CD14-positive monocyte (primary cell): ENCODE data around the gene EDEM1. TPM values are rescaled to one million over a fixed set of nuclear protein-coding genes. Genes with fewer than 3 reads are reported as not detected.

Experiments used
- DNase-seq, 3 donors: peaks; one replicate each; pipeline ENCODE4 v3.0.0-alpha.2; 2011 to 2022
- H2AFZ ChIP-seq: 2 replicates; pipeline ENCODE4 v1.6.0; 2012; ENCODE audit warnings: mild to moderate bottlenecking, low read depth, low read length, inconsistent platforms; ENCODE audit not compliant: insufficient read depth, poor library complexity, severe bottlenecking
- H3K27ac ChIP-seq, 2 donors: 1 replicate in 1 of 2; 2 replicates in 1 of 2; pipeline ENCODE4 v1.5.1; 2012 to 2013; ENCODE audit warnings: low read length in 2 of 2, control low read depth in 1 of 2, inconsistent platforms in 1 of 2, low read depth in 1 of 2, mild to moderate bottlenecking in 1 of 2
- H3K27me3 ChIP-seq, 2 donors: one replicate each; pipeline versions ENCODE4 v1.6.0 to v1.6.1; 2011 to 2013; ENCODE audit warnings: low read length in 2 of 2; ENCODE audit not compliant: control insufficient read depth in 2 of 2, insufficient read depth in 2 of 2
- H3K36me3 ChIP-seq, 2 donors: replicated peaks in 1 of 2; 1 replicate in 1 of 2; 2 replicates in 1 of 2; pipeline versions ENCODE4 v1.5.1 to v1.6.1; 2012 to 2013; ENCODE audit warnings: low read length in 2 of 2, control low read depth in 1 of 2, inconsistent platforms in 1 of 2, mild to moderate bottlenecking in 1 of 2; ENCODE audit not compliant: insufficient read depth in 2 of 2, control insufficient read depth in 1 of 2
- H3K4me1 ChIP-seq, 2 donors: 1 replicate in 1 of 2; 2 replicates in 1 of 2; pipeline versions ENCODE4 v1.5.1 to v1.6.1; 2012 to 2013; ENCODE audit warnings: low read length in 2 of 2, control low read depth in 1 of 2, inconsistent platforms in 1 of 2, mild to moderate bottlenecking in 1 of 2, moderate library complexity in 1 of 2; ENCODE audit not compliant: insufficient read depth in 2 of 2, control insufficient read depth in 1 of 2
- H3K4me2 ChIP-seq: replicated peaks from 2 replicates; pipeline ENCODE3; 2012; ENCODE audit warnings: low read length, moderate library complexity, mild to moderate bottlenecking; ENCODE audit not compliant: poor library complexity, severe bottlenecking; ENCODE audit errors: extremely low read depth
- H3K4me3 ChIP-seq, 3 experiments: fragments of 200-600 bp in 1 of 3; sonication (generic) in 1 of 3; replicated peaks in 1 of 3; 1 replicate in 2 of 3; 2 replicates in 1 of 3; pipeline ENCODE4 v1.5.1; 2011 to 2013; ENCODE audit warnings: low read length in 3 of 3, mild to moderate bottlenecking in 3 of 3, control low read depth in 2 of 3, low read depth in 2 of 3, inconsistent platforms in 1 of 3, moderate library complexity in 1 of 3
- H3K79me2 ChIP-seq: 2 replicates; pipeline ENCODE4 v1.6.0; 2012; ENCODE audit warnings: mild to moderate bottlenecking, control low read depth, inconsistent platforms, low read length, moderate library complexity; ENCODE audit not compliant: insufficient read depth
- H3K9ac ChIP-seq: 2 replicates; pipeline ENCODE4 v1.6.0; 2017; ENCODE audit warnings: low read length, mild to moderate bottlenecking; ENCODE audit not compliant: insufficient read depth, poor library complexity, severe bottlenecking
- H3K9me3 ChIP-seq, 2 donors: replicated peaks in 1 of 2; 1 replicate in 1 of 2; 2 replicates in 1 of 2; pipeline versions ENCODE4 v1.5.1 to v1.6.1; 2012 to 2013; ENCODE audit warnings: low read length in 2 of 2, control low read depth in 1 of 2; ENCODE audit not compliant: control insufficient read depth in 1 of 2, insufficient read depth in 1 of 2
- H4K20me1 ChIP-seq: 2 replicates; pipeline ENCODE4 v1.6.0; 2012; ENCODE audit warnings: mild to moderate bottlenecking, low read length, control low read depth, moderate library complexity; ENCODE audit not compliant: insufficient read depth
- H3K27ac Mint-ChIP-seq, 7 donors: one replicate each; pipeline ENCODE4 v1.8.0; 2020; ENCODE audit warnings: mild to moderate bottlenecking in 7 of 7, mixed read lengths in 7 of 7, moderate library complexity in 6 of 7, inconsistent platforms in 2 of 7
- H3K27me3 Mint-ChIP-seq, 3 donors: one replicate each; pipeline ENCODE4 v1.8.0; 2021 to 2022; ENCODE audit warnings: low read depth in 3 of 3, mild to moderate bottlenecking in 3 of 3, mixed read lengths in 3 of 3, moderate library complexity in 3 of 3, inconsistent platforms in 1 of 3
- H3K36me3 Mint-ChIP-seq, 2 donors: one replicate each; pipeline ENCODE4 v1.8.0; 2020; ENCODE audit warnings: mixed read lengths in 2 of 2, inconsistent platforms in 1 of 2, mild to moderate bottlenecking in 1 of 2
- H3K4me1 Mint-ChIP-seq: one replicate; pipeline ENCODE4 v1.8.0; 2020; ENCODE audit warnings: mild to moderate bottlenecking, mixed read lengths
- H3K4me3 Mint-ChIP-seq, 2 donors: one replicate each; pipeline ENCODE4 v1.8.0; 2020; ENCODE audit warnings: mild to moderate bottlenecking in 2 of 2, mixed read lengths in 2 of 2, moderate library complexity in 1 of 2
- H3K9me3 Mint-ChIP-seq, 7 donors: one replicate each; pipeline ENCODE4 v1.8.0; 2020 to 2022; ENCODE audit warnings: mixed read lengths in 7 of 7, mild to moderate bottlenecking in 6 of 7, moderate library complexity in 6 of 7, inconsistent platforms in 2 of 7
- WGBS: methylation state at CpG from one replicate; pipeline ENCODE4 v1.1.5; 2013; ENCODE audit warnings: missing lambda C conversion rate; ENCODE audit not compliant: insufficient coverage; 5-methylcytosine and 5-hydroxymethylcytosine counted together
- intact Hi-C, 2 donors: fragments of 100-400 bp; cut with micrococcal nuclease; formaldehyde crosslinking; loops; one replicate each; pipeline versions ENCODE4 v1.15.0 to v1.15.1; 2023
- polyA plus RNA-seq, 3 donors: library from polyadenylated mRNA; depleted of rRNA in 1 of 3; unstranded in 2 of 3; stranded (reverse) in 1 of 3; fragments of 300-500 nt in 2 of 3; fragments of >200 nt in 1 of 3; fragmentation: Illumina TruSeq in 2 of 3; gene quantifications; 1 replicate in 2 of 3; 2 replicates in 1 of 3; pipeline ENCODE4 v1.2.3, GENCODE V29; 2012 to 2021
- TF ChIP-seq, protein P1 (sequence below): fragments of 200-600 bp; IDR thresholded peaks from one replicate; pipeline ENCODE4 v1.8.0; 2022; ENCODE audit warnings: antibody characterized with exemption, mild to moderate bottlenecking

EDEM1 gene
- polyA plus RNA-seq, 3 donors, result 17.5 to 31.7 (median 23.7) TPM

DNA sequence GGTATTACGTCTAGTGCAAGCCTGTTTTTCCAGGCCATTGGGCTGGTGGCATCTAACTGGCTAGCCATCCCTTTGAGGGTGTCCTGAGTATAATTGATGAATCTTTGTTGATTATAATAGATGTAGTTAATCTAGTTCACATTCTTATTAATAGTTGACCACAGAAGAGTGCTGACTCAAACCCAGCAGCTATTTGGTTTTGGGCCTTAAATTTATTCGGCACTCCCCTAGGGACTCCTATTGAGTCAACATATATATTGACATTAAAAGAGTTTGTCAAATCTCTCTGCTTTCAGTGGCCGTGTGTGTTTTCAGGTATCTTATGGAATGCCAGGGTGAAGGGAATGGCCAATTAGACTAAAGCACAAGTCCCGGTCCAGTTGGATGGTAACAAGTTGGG, 45.7 kb upstream of the EDEM1 start:
- H3K36me3 ChIP-seq, result peaks cover 0 to 11% of the 10 kb centered on the region in 2 donors
- H3K4me2 ChIP-seq, result no peak overlapping the region
- Mint-ChIP-seq H3K4me3 (no peak overlapping the region), H3K9me3 (peaks cover 0 to 1% (median 0%) of the 10 kb centered on the region in 7 donors), H3K27ac (peak overlapping the region in 5 of 7 donors; percentile 73 to 98 (median 97)), H3K36me3 (peaks cover 20 to 39% of the 10 kb centered on the region in 2 donors), H3K27me3 (no peaks in the 10 kb centered on the region), H3K4me1 (peaks cover 79% of the 10 kb centered on the region)
- TF ChIP-seq, protein P1, sequence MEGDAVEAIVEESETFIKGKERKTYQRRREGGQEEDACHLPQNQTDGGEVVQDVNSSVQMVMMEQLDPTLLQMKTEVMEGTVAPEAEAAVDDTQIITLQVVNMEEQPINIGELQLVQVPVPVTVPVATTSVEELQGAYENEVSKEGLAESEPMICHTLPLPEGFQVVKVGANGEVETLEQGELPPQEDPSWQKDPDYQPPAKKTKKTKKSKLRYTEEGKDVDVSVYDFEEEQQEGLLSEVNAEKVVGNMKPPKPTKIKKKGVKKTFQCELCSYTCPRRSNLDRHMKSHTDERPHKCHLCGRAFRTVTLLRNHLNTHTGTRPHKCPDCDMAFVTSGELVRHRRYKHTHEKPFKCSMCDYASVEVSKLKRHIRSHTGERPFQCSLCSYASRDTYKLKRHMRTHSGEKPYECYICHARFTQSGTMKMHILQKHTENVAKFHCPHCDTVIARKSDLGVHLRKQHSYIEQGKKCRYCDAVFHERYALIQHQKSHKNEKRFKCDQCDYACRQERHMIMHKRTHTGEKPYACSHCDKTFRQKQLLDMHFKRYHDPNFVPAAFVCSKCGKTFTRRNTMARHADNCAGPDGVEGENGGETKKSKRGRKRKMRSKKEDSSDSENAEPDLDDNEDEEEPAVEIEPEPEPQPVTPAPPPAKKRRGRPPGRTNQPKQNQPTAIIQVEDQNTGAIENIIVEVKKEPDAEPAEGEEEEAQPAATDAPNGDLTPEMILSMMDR, result no peak
- H3K27me3 ChIP-seq, result no peaks in the 10 kb centered on the region
- no peak overlapping the region for H2AFZ ChIP-seq
- no peaks in the 10 kb centered on the region for H3K9me3 ChIP-seq
- H3K27ac ChIP-seq, result peak overlapping the region in 1 of 2 donors; percentile 94
- peaks cover 100% of the 10 kb centered on the region for H3K79me2 ChIP-seq
- DNase-seq, result no peak
- H3K4me3 ChIP-seq, result no peak overlapping the region
- H4K20me1 ChIP-seq, result peaks cover 100% of the 10 kb centered on the region
- intact Hi-C loops, result loop anchor here in 1 of 2 donors (5.0 kb wide), 1 partner anchor 46 kb away; the partner anchor contains the start of gene EDEM1
- no CpG with 5 or more reads among the region's 4 CpGs for WGBS
- H3K9ac ChIP-seq, result no peak overlapping the region
- peaks cover 82 to 85% of the 10 kb centered on the region in 2 donors for H3K4me1 ChIP-seq

DNA sequence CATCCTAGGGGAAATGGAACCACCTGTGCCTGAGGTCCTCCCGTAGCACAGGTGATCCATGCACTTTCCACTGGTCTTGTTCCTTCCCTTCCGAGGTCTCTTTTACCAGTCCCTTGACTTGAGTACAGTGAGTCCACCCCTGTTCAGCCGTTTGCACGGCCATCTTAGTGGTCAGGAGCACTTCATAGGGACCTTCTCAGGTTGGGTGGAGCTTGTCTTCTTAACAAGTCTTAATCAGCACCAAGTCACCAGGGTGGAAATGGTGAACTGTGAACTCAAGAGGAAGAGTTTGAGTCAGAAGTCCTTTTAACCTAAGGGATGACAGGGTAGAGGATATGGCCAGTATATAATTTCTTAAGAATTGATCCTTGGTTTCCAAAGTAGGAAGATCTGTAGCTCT, 44.0 kb upstream of the EDEM1 start:
- Histone ChIP-seq H3K4me1 (peaks cover 66 to 68% of the 10 kb centered on the region in 2 donors), H3K4me3 (no peak overlapping the region), H3K79me2 (peaks cover 100% of the 10 kb centered on the region), H3K9me3 (no peaks in the 10 kb centered on the region), H3K9ac (no peak overlapping the region), H2AFZ (no peak overlapping the region), H3K27ac (peak overlapping the region; percentile 23 to 94), H3K36me3 (peaks cover 0 to 11% of the 10 kb centered on the region in 2 donors), H4K20me1 (peaks cover 100% of the 10 kb centered on the region), H3K4me2 (no peak overlapping the region), H3K27me3 (no peaks in the 10 kb centered on the region)
- peak; percentile 23 to 80 (median 31) for DNase-seq
- WGBS, result 93% methylated on average over 2 of the region's 4 CpGs
- Mint-ChIP-seq H3K9me3 (peaks cover 0 to 5% (median 1%) of the 10 kb centered on the region in 7 donors), H3K27me3 (no peaks in the 10 kb centered on the region), H3K4me3 (no peak overlapping the region), H3K36me3 (peaks cover 23 to 44% of the 10 kb centered on the region in 2 donors), H3K27ac (peak overlapping the region; percentile 83 to 89 (median 87)), H3K4me1 (peaks cover 78% of the 10 kb centered on the region)
- TF ChIP-seq, protein P1, result no peak
- intact Hi-C loops, result loop anchor here in 1 of 2 donors (5.0 kb wide), 1 partner anchor 44 kb away; the partner anchor contains the start of gene EDEM1
